HCT116 (cell line): ENCODE data around the gene KRT26. TPM values are rescaled to one million over a fixed set of nuclear protein-coding genes. Genes with fewer than 3 reads are reported as not detected.

Source experiments
- ATAC-seq: fragments of 200-7000 bp; cut with Tn5 transposase; 2 replicates; pipeline ENCODE4 v1.9.1; 2020; ENCODE audit warnings: mild to moderate bottlenecking, moderate library complexity
- BruUV-seq: library from RNA; stranded (reverse); fragments of 400-500 nt; replicated peaks from 2 replicates; lab custom pipeline; 2021; lab: Mats Ljungman, UMichigan
- CTCF ChIA-PET: fragments of 300-600 bp; sonication (Branson Sonifier 250); formaldehyde crosslinking; loops from one replicate; lab custom pipeline; 2021; ENCODE audit warnings: antibody characterized with exemption; lab: Charles Lee
- POLR2A ChIA-PET: fragments of 300-600, 350-600 bp; sonication (Branson Sonifier 250); formaldehyde crosslinking; loops from one replicate; lab custom pipeline; 2021; ENCODE audit warnings: antibody characterized with exemption; lab: Charles Lee
- RAD21 ChIA-PET, 2 experiments: fragments of 300-600 bp; sonication (Branson Sonifier 250); formaldehyde crosslinking; loops; one replicate each; lab custom pipeline; 2023; ENCODE audit warnings: low total read pairs in 2 of 2; ENCODE audit not compliant: uncharacterized antibody in 2 of 2, unreplicated experiment in 2 of 2, low non-redundant PET in 1 of 2; lab: Charles Lee
- DNase-seq: peaks from one replicate; pipeline ENCODE4 v3.0.0-alpha.2; 2010; ENCODE audit warnings: low read depth, low spot score
- H2AFZ ChIP-seq: fragments of 200-600 bp; shearing (Covaris generic), sonication (generic); 2 replicates; pipeline ENCODE4 v1.6.1; 2017; ENCODE audit warnings: low read depth, mixed run types, mixed read lengths, antibody characterized with exemption, low read length; ENCODE audit not compliant: poor library complexity, severe bottlenecking
- H3K27ac ChIP-seq: 2 replicates; pipeline ENCODE4 v1.5.1; 2012; ENCODE audit warnings: low read depth, low read length
- H3K27me3 ChIP-seq: fragments of 200-600 bp; sonication (generic); 2 replicates; pipeline ENCODE4 v1.6.1; 2016; ENCODE audit warnings: mixed run types, low read length, mixed read lengths; ENCODE audit not compliant: insufficient read depth
- H3K36me3 ChIP-seq, 2 experiments: fragments of 200-500 bp in 1 of 2; fragments of 200-600 bp in 1 of 2; sonication (Bioruptor generic) in 1 of 2; sonication (generic) in 1 of 2; 2 replicates each; pipeline versions ENCODE4 v1.5.1 to v1.6.1; 2014 to 2016; ENCODE audit warnings: low read length in 2 of 2, inconsistent platforms in 1 of 2, mixed read lengths in 1 of 2, mixed run types in 1 of 2; ENCODE audit not compliant: insufficient read depth in 2 of 2, control insufficient read depth in 1 of 2
- H3K4me1 ChIP-seq, 2 experiments: fragments of 200-600 bp in 1 of 2; sonication (generic) in 1 of 2; 2 replicates each; pipeline versions ENCODE4 v1.5.1 to v1.6.1; 2012 to 2017; ENCODE audit warnings: low read length in 2 of 2, inconsistent platforms in 1 of 2, mild to moderate bottlenecking in 1 of 2, mixed read lengths in 1 of 2, mixed run types in 1 of 2, moderate library complexity in 1 of 2; ENCODE audit not compliant: insufficient read depth in 2 of 2, control insufficient read depth in 1 of 2
- H3K4me2 ChIP-seq: fragments of 200-600 bp; sonication (generic); 2 replicates; pipeline ENCODE4 v1.6.1; 2017; ENCODE audit warnings: mixed run types, low read length, mixed read lengths
- H3K4me3 ChIP-seq, 2 experiments: fragments of 200-600 bp in 1 of 2; sonication (generic) in 1 of 2; replicated peaks in 1 of 2; 2 replicates each; pipeline ENCODE4 v1.5.1; 2011 to 2016; ENCODE audit warnings: low read length in 2 of 2, control low read depth in 1 of 2, low read depth in 1 of 2, mild to moderate bottlenecking in 1 of 2, mixed read lengths in 1 of 2, mixed run types in 1 of 2
- H3K79me2 ChIP-seq: fragments of 200-600 bp; sonication (generic); 2 replicates; pipeline ENCODE4 v1.6.1; 2017; ENCODE audit warnings: mild to moderate bottlenecking, mixed run types, low read length, moderate library complexity, mixed read lengths; ENCODE audit not compliant: insufficient read depth
- H3K9ac ChIP-seq: fragments of 200-600 bp; sonication (generic); 2 replicates; pipeline ENCODE4 v1.6.1; 2016; ENCODE audit warnings: low read length, mixed read lengths
- H3K9me2 ChIP-seq: fragments of 200-600 bp; sonication (generic), shearing (Covaris generic); 2 replicates; pipeline ENCODE4 v1.6.1; 2017; ENCODE audit warnings: mixed run types, mild to moderate bottlenecking, moderate library complexity; ENCODE audit not compliant: insufficient read depth
- H3K9me3 ChIP-seq, 2 experiments: fragments of 200-500 bp in 1 of 2; fragments of 200-600 bp in 1 of 2; sonication (Bioruptor generic) in 1 of 2; sonication (generic) in 1 of 2; 2 replicates each; pipeline ENCODE4 v1.6.1; 2014 to 2017; ENCODE audit warnings: low read length in 2 of 2, mixed read lengths in 2 of 2, inconsistent platforms in 1 of 2, low read depth in 1 of 2, mild to moderate bottlenecking in 1 of 2, mixed run types in 1 of 2, moderate library complexity in 1 of 2; ENCODE audit not compliant: control insufficient read depth in 1 of 2, insufficient read depth in 1 of 2
- H4K20me1 ChIP-seq: fragments of 200-600 bp; sonication (generic), shearing (Covaris generic); 2 replicates; pipeline ENCODE4 v1.6.1; 2017; ENCODE audit warnings: mixed run types, mild to moderate bottlenecking, moderate library complexity; ENCODE audit not compliant: insufficient read depth
- ATF3 ChIP-seq: IDR thresholded peaks from 2 replicates; pipeline ENCODE4 v1.6.1; 2012
- CBX3 ChIP-seq: IDR thresholded peaks from 2 replicates; pipeline ENCODE4 v1.6.1; 2012; ENCODE audit warnings: low read depth
- CEBPB ChIP-seq: IDR thresholded peaks from 2 replicates; pipeline ENCODE4 v1.6.1; 2012; ENCODE audit warnings: low read depth
- CTCF ChIP-seq, 3 experiments: fragments of 200-600 bp in 1 of 3; sonication (generic) in 1 of 3; IDR thresholded peaks in 2 of 3; conservative IDR thresholded peaks in 1 of 3; 2 replicates each; pipeline ENCODE4 v1.5.1; 2012 to 2017; ENCODE audit warnings: low read depth in 2 of 3, low read length in 2 of 3, antibody characterized with exemption in 1 of 3, borderline replicate concordance in 1 of 3, control low read depth in 1 of 3, mild to moderate bottlenecking in 1 of 3, mixed read lengths in 1 of 3, mixed run types in 1 of 3, moderate library complexity in 1 of 3; ENCODE audit not compliant: insufficient read depth in 1 of 3
- EGR1 ChIP-seq: IDR thresholded peaks from 2 replicates; pipeline ENCODE4 v1.6.1; 2012; ENCODE audit warnings: low read depth
- EZH2 ChIP-seq: fragments of 200-600 bp; sonication (generic); IDR thresholded peaks from 2 replicates; pipeline ENCODE4 v1.6.1; 2017; ENCODE audit warnings: antibody characterized with exemption, mixed run types
- JUND ChIP-seq: IDR thresholded peaks from 2 replicates; pipeline ENCODE4 v1.6.1; 2012
- POLR2AphosphoS5 ChIP-seq: IDR thresholded peaks from 2 replicates; pipeline ENCODE4 v1.6.1; 2011; ENCODE audit warnings: mild to moderate bottlenecking, low read depth, low read length, moderate library complexity
- RAD21 ChIP-seq: IDR thresholded peaks from 2 replicates; pipeline ENCODE4 v1.6.1; 2012; ENCODE audit warnings: low read depth, mild to moderate bottlenecking
- REST ChIP-seq: IDR thresholded peaks from 2 replicates; pipeline ENCODE4 v1.6.1; 2012; ENCODE audit warnings: low read depth
- SIN3A ChIP-seq: IDR thresholded peaks from 2 replicates; pipeline ENCODE4 v1.6.1; 2012; ENCODE audit warnings: low read depth
- SP1 ChIP-seq: IDR thresholded peaks from 2 replicates; pipeline ENCODE4 v1.6.1; 2012; ENCODE audit warnings: low read depth
- intact Hi-C: fragments of 100-400 bp; cut with micrococcal nuclease; formaldehyde crosslinking; loops from 2 replicates; pipeline ENCODE4 v1.10.0; 2022
- total RNA-seq: library from RNA; stranded (reverse); gene quantifications from one replicate; pipeline ENCODE4 v1.2.1, GENCODE V29; 2021; ENCODE audit not compliant: unreplicated experiment

Gene KRT26
- total RNA-seq, 1 experiment from 2014 or later = not detected

- H2AFZ ChIP-seq = no peak overlapping the region
- TF ChIP-seq EGR1 (0 out of 2 replicates have a peak, but pooled peaks have one; percentile 0), RAD21 (no peak)
- H3K9ac ChIP-seq = peak overlapping the region; percentile 86
- peak overlapping the region; percentile 85 for H3K4me2 ChIP-seq
- H3K4me1 ChIP-seq = peaks cover 8 to 23% of the 10 kb centered on the region in 2 experiments
- POLR2A ChIA-PET = interaction anchor here (0.7 to 1.3 kb wide), 4 partner anchors 11 to 871 kb away, joined by 3 to 6 read pairs (median 3); partner anchors contain the start of gene EIF1
- peak overlapping the region; percentile 93 for H3K27ac ChIP-seq
- intact Hi-C loops = loop anchor here (5.0 kb wide), 1 partner anchor 84 kb away; no protein-coding TSS in a partner anchor
- H3K27me3 ChIP-seq = no peaks in the 10 kb centered on the region
- no peaks in the 10 kb centered on the region for H3K9me2 ChIP-seq
- RAD21 ChIA-PET = no interaction called here
- CTCF ChIA-PET = interaction anchor here (0.7 to 2.1 kb wide), 6 partner anchors 55 to 848 kb away, joined by 3 to 9 read pairs (median 5); no protein-coding TSS in a partner anchor
- H3K79me2 ChIP-seq = peaks cover 57% of the 10 kb centered on the region
- peaks cover 8 to 10% of the 10 kb centered on the region in 2 experiments; a peak in 2 of 4 replicates for H3K36me3 ChIP-seq
- no peaks in the 10 kb centered on the region for H3K9me3 ChIP-seq
- H4K20me1 ChIP-seq = no peaks in the 10 kb centered on the region
- no peak for DNase-seq
- no peak for ATAC-seq
- TSS peak; percentile 93 for BruUV-seq
- H3K4me3 ChIP-seq = peak overlapping the region; percentile 69 to 88
Measured at GRCh38 chr17:40818343-40818732, 46.3 kb upstream of the KRT26 start.

GRCh38 chr17:40817103-40817682 is 45.2 kb upstream of the KRT26 start:
- Histone ChIP-seq H3K4me3 (peak overlapping the region; percentile 69 to 88; a peak in 2 of 4 replicates), H3K9me2 (no peaks in the 10 kb centered on the region), H4K20me1 (no peaks in the 10 kb centered on the region), H3K4me2 (peak overlapping the region; percentile 85; the same call in 1 of the 2 replicates), H3K9ac (no peak overlapping the region), H3K79me2 (peaks cover 46% of the 10 kb centered on the region), H3K9me3 (no peaks in the 10 kb centered on the region), H2AFZ (no peak overlapping the region), H3K4me1 (peaks cover 8 to 26% of the 10 kb centered on the region in 2 experiments), H3K27me3 (no peaks in the 10 kb centered on the region), H3K27ac (no peak overlapping the region), H3K36me3 (peaks cover 7 to 10% of the 10 kb centered on the region in 2 experiments; a peak in 2 of 4 replicates)
- TF ChIP-seq CTCF (IDR thresholded peaks at IDR 0.05 in 2 of 3, conservative IDR thresholded peaks at IDR 0.05 in 1 of 3; ENCODE audit: borderline replicate concordance in 1 of 3, insufficient read depth in 1 of 3, low read depth in 2 of 3, low read length in 2 of 3) (no peak), REST (no peak), CEBPB (no peak), SIN3A (no peak), EZH2 (no peak), SP1 (no peak), RAD21 (no peak), CBX3 (no peak), POLR2AphosphoS5 (no peak; the same call in 1 of the 2 replicates), ATF3 (no peak), JUND (no peak)
- ATAC-seq (no peak), DNase-seq (no peak)
- ChIA-PET CTCF (interaction anchor here (1.3 to 2.1 kb wide), 2 partner anchors 831 to 846 kb away, joined by 4 to 6 read pairs; no protein-coding TSS in a partner anchor), POLR2A (no interaction called here), RAD21 (interaction anchor here in 1 of 2 experiments (0.7 kb wide), 1 partner anchor 202 kb away, joined by 3 read pairs; no protein-coding TSS in a partner anchor)
- BruUV-seq = no TSS peak
- intact Hi-C loops = loop anchor here (5.0 kb wide), 1 partner anchor 85 kb away; no protein-coding TSS in a partner anchor
